ENCODE measurements around the gene FUT3. TPM values are rescaled to one million over a fixed set of nuclear protein-coding genes. Genes with fewer than 3 reads are reported as not detected.

Gene FUT3
- total and polyA plus RNA-seq, 9 of the 15 experiments (the other 6 are each of a cell fraction or from before 2014, with no cell fraction given), result 0.09 TPM; not detected in 8

DNA sequence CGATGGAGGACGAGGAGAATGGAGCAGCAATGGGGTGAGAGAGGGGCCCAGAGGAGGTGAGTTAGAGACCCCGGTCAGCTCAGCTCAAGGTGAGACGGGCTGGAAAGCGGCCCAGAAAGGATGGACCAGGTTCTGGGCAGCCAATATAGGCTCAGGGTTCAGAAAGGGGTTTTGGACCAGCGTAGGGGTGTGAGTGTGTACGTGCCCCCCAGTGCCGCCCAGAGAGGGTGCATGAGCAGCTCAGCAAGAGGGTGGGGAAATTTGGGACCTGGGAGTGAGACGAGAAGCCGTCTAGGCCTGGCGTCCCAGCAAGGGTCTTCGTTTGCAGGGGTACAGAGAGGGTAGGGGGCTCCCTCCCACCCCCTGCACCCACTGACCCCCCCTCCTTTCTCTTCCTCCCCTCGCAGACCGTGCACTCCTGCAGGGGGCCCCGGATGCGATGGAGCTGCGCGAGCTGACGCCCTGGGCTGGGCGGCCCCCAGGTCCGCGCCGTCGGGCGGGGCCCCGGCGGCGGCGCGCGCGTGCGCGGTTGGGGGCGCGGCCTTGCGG lies 23.8 kb downstream of the FUT3 start (continued):
- TF ChIP-seq ETV6 (IDR thresholded peaks at IDR 0.05; ENCODE audit: borderline replicate concordance in 1 of 2, low read depth in 2 of 2, low read length in 1 of 2) (no peak), ETV6 (CRISPR knock-in tag; IDR thresholded peaks at IDR 0.05; ENCODE audit: borderline replicate concordance) (no peak), E2F3 (CRISPR knock-in tag; IDR thresholded peaks at IDR 0.05) (no peak), NCOA6 (IDR thresholded peaks at IDR 0.05) (peak; percentile 78), STAT5B (CRISPR knock-in tag; IDR thresholded peaks at IDR 0.05) (no peak), DNMT1 (IDR thresholded peaks at IDR 0.05) (no peak), ZEB2 (IDR thresholded peaks at IDR 0.05) (no peak), TCFL5 (CRISPR knock-in tag; conservative IDR thresholded peaks at IDR 0.05) (no peak), CXXC5 (CRISPR knock-in tag; IDR thresholded peaks at IDR 0.05) (no peak), KDM1A (IDR thresholded peaks at IDR 0.05) (peak in 1 of 2 experiments; percentile 26; a peak in 2 of 4 replicates), SETDB1 (IDR thresholded peaks at IDR 0.05; ENCODE audit: low read length) (no peak), HSF4 (CRISPR knock-in tag; IDR thresholded peaks at IDR 0.05; ENCODE audit: borderline replicate concordance) (no peak), NCOA2 (IDR thresholded peaks at IDR 0.05; ENCODE audit: partially characterized antibody in 2 of 2) (no peak), RNF2 (IDR thresholded peaks at IDR 0.05) (no peak), TEAD2 (tag; IDR thresholded peaks at IDR 0.05) (no peak), BCOR (IDR thresholded peaks at IDR 0.05) (peak; percentile 7; the same call in 1 of the 2 replicates), DMBX1 (CRISPR knock-in tag; IDR thresholded peaks at IDR 0.05; ENCODE audit: borderline replicate concordance) (no peak), MAFK (IDR thresholded peaks at IDR 0.05; ENCODE audit: low read length) (no peak), SRF (CRISPR knock-in tag; IDR thresholded peaks at IDR 0.05) (no peak)
- TF ChIP-seq, protein P1, sequence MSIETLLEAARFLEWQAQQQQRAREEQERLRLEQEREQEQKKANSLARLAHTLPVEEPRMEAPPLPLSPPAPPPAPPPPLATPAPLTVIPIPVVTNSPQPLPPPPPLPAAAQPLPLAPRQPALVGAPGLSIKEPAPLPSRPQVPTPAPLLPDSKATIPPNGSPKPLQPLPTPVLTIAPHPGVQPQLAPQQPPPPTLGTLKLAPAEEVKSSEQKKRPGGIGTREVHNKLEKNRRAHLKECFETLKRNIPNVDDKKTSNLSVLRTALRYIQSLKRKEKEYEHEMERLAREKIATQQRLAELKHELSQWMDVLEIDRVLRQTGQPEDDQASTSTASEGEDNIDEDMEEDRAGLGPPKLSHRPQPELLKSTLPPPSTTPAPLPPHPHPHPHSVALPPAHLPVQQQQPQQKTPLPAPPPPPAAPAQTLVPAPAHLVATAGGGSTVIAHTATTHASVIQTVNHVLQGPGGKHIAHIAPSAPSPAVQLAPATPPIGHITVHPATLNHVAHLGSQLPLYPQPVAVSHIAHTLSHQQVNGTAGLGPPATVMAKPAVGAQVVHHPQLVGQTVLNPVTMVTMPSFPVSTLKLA (conservative IDR thresholded peaks at IDR 0.05), result no peak
- TF ChIP-seq, protein P2, sequence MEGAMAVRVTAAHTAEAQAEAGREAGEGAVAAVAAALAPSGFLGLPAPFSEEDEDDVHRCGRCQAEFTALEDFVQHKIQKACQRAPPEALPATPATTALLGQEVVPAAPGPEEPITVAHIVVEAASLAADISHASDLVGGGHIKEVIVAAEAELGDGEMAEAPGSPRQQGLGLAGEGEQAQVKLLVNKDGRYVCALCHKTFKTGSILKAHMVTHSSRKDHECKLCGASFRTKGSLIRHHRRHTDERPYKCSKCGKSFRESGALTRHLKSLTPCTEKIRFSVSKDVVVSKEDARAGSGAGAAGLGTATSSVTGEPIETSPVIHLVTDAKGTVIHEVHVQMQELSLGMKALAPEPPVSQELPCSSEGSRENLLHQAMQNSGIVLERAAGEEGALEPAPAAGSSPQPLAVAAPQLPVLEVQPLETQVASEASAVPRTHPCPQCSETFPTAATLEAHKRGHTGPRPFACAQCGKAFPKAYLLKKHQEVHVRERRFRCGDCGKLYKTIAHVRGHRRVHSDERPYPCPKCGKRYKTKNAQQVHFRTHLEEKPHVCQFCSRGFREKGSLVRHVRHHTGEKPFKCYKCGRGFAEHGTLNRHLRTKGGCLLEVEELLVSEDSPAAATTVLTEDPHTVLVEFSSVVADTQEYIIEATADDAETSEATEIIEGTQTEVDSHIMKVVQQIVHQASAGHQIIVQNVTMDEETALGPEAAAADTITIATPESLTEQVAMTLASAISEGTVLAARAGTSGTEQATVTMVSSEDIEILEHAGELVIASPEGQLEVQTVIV (CRISPR knock-in tag; IDR thresholded peaks at IDR 0.05; ENCODE audit: borderline replicate concordance), result no peak
- TF ChIP-seq, protein P3, sequence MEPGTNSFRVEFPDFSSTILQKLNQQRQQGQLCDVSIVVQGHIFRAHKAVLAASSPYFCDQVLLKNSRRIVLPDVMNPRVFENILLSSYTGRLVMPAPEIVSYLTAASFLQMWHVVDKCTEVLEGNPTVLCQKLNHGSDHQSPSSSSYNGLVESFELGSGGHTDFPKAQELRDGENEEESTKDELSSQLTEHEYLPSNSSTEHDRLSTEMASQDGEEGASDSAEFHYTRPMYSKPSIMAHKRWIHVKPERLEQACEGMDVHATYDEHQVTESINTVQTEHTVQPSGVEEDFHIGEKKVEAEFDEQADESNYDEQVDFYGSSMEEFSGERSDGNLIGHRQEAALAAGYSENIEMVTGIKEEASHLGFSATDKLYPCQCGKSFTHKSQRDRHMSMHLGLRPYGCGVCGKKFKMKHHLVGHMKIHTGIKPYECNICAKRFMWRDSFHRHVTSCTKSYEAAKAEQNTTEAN (CRISPR knock-in tag; IDR thresholded peaks at IDR 0.05), result no peak
- TF ChIP-seq, protein P4, sequence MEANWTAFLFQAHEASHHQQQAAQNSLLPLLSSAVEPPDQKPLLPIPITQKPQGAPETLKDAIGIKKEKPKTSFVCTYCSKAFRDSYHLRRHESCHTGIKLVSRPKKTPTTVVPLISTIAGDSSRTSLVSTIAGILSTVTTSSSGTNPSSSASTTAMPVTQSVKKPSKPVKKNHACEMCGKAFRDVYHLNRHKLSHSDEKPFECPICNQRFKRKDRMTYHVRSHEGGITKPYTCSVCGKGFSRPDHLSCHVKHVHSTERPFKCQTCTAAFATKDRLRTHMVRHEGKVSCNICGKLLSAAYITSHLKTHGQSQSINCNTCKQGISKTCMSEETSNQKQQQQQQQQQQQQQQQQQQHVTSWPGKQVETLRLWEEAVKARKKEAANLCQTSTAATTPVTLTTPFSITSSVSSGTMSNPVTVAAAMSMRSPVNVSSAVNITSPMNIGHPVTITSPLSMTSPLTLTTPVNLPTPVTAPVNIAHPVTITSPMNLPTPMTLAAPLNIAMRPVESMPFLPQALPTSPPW (CRISPR knock-in tag; IDR thresholded peaks at IDR 0.05), result peak; percentile 69

All from K562 (cell line).